Measurements from ENCODE around the gene GET4.

- TF ChIP-seq, protein P1, sequence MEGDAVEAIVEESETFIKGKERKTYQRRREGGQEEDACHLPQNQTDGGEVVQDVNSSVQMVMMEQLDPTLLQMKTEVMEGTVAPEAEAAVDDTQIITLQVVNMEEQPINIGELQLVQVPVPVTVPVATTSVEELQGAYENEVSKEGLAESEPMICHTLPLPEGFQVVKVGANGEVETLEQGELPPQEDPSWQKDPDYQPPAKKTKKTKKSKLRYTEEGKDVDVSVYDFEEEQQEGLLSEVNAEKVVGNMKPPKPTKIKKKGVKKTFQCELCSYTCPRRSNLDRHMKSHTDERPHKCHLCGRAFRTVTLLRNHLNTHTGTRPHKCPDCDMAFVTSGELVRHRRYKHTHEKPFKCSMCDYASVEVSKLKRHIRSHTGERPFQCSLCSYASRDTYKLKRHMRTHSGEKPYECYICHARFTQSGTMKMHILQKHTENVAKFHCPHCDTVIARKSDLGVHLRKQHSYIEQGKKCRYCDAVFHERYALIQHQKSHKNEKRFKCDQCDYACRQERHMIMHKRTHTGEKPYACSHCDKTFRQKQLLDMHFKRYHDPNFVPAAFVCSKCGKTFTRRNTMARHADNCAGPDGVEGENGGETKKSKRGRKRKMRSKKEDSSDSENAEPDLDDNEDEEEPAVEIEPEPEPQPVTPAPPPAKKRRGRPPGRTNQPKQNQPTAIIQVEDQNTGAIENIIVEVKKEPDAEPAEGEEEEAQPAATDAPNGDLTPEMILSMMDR (IDR thresholded peaks at IDR 0.05; ENCODE audit: control extremely low read depth in 1 of 3, insufficient read depth in 1 of 3, low read depth in 1 of 3, low read length in 3 of 3), result no peak
- TF ChIP-seq E2F6 (IDR thresholded peaks at IDR 0.05), result no peak
- TF ChIP-seq GTF2F1 (IDR thresholded peaks at IDR 0.05; ENCODE audit: borderline replicate concordance, low read depth, low read length), result no peak
- TF ChIP-seq POLR2A (IDR thresholded peaks at IDR 0.05; ENCODE audit: control extremely low read depth in 1 of 2, low read depth in 2 of 2, low read length in 2 of 2), result no peak
- no peak for TF ChIP-seq YY1 (IDR thresholded peaks at IDR 0.05; ENCODE audit: low read depth, low read length)
- TF ChIP-seq ZNF274 (IDR thresholded peaks at IDR 0.05; ENCODE audit: borderline replicate concordance, extremely low read depth, low read length), result no peak
- no peak for TF ChIP-seq EP300 (IDR thresholded peaks at IDR 0.05; ENCODE audit: borderline replicate concordance in 1 of 2, low read depth in 2 of 2, low read length in 2 of 2)
- TF ChIP-seq CHD1 (IDR thresholded peaks at IDR 0.05; ENCODE audit: low read depth, low read length), result no peak
- TF ChIP-seq JUND (IDR thresholded peaks at IDR 0.05; ENCODE audit: low read length), result no peak
- no peak for TF ChIP-seq CREB1 (IDR thresholded peaks at IDR 0.05)
- TF ChIP-seq RAD21 (IDR thresholded peaks at IDR 0.05 in 1 of 2, conservative IDR thresholded peaks at IDR 0.05 in 1 of 2; ENCODE audit: low read depth in 2 of 2, low read length in 2 of 2), result no peak
- no peak for TF ChIP-seq RNF2 (IDR thresholded peaks at IDR 0.05; ENCODE audit: borderline replicate concordance, low read depth, low read length, missing control alignments, poor library complexity, severe bottlenecking)
- TF ChIP-seq CHD2 (IDR thresholded peaks at IDR 0.05; ENCODE audit: low read length), result no peak
- no peak for TF ChIP-seq TBP (IDR thresholded peaks at IDR 0.05; ENCODE audit: low read depth, low read length)
These were observed 11.1 kb downstream of the GET4 start for GRCh38 chr7:887488-887820.

Data from H1 (cell line).